ENCODE results near the gene UIMC1.
"Not testable (repeated sequence)": the region's sequence is repeated elsewhere in the genome, so short reads cannot be mapped to it uniquely, and the experiment has no call there.

Gene UIMC1

DNA sequence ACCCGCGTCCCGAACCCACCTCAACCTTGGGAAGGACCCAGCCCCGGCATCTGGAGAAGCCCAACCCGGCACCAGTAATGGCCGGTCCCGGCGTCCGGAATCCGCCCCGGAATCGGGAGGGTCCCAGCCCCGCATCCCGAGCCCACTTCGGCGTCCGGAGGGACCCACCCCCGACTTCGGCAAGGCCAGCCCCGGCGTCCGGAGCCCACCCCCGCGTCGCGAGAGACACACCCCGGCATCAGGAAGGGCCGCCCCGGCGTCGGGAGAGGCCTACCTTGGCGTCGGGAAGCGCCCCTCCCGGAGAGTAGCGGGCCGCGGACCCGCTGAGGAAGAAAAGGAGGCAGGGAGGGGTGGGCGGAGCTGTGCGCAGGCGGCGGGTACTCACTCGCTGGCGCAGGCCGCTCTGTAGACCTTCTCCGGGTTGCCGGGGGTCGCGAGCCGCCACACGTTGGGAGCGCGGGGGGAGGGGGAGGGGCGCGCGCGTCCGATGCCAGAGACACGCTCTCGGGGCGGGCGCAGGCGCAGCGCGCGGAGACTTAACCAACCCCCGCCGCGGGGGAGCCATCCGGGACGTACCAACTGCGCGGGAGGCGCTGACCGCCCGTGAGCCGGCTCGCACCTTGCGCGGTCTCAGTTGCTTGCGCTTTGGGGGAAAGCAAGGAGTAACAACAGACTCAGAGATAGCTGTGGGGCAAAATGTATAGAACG is at the start of gene UIMC1:
UIMC1 (minus strand) TSS at position 515 of the 708 bp plus-strand sequence. CDS start 24,164 bp downstream, outside the sequence.
- peak; percentile 80 for DNase-seq (ENCODE audit: low read depth)

- no peak for DNase-seq (ENCODE audit: low read depth)
Measured at GRCh38 chr5:177049285-177049684, 42.7 kb upstream of the UIMC1 start.

DNA sequence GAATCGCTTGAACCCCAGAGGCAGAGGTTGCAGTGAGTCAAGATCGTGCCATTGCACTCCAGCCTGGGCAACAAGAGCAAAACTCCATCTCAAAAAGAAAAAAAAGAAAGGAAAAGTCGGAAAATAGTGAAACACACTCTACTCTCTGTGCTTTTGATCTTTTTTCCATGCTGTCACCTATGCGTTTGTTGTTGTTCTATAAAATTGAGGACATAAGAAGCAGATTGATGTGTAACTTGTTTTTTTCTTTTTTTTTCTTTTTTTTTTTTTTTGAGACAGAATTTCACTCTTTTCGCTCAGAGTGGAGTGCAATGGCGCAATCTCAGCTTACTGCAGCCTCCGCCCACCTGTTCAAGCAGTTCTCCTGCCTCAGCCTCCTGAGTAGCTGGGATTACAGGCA is 42.0 kb upstream of the UIMC1 start:
- not testable (repeated sequence) for DNase-seq (ENCODE audit: low read depth)

- DNase-seq (ENCODE audit: low read depth), result no peak
Measured at GRCh38 chr5:177045631-177046030, 39.1 kb upstream of the UIMC1 start.

- no peak for DNase-seq (ENCODE audit: low read depth)
Measured at GRCh38 chr5:177044641-177045040, 38.1 kb upstream of the UIMC1 start.

- no peak for DNase-seq (ENCODE audit: low read depth)
Measured at GRCh38 chr5:177043958-177044357, 37.4 kb upstream of the UIMC1 start.

- DNase-seq (ENCODE audit: low read depth), result no peak
Measured at GRCh38 chr5:177043114-177043513, 36.5 kb upstream of the UIMC1 start.

DNA sequence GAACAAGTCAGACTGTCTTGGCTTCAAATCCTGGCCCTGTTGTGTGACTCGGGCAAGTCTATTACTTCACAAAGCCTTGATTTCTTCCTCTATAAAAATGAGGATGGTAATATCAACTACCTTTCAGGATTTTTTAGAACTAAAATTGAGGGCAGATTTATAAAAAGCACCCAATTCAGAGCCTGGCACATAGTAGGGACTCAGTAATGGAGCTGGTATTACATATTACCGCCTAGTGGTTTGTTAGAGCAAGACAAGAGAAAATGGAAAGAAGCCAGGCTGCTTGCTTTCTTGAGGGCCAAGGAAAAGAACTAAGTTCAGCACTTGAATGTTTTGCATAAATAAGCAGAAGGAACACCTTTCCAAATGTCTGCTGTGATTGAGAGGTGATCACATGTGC is 35.4 kb upstream of the UIMC1 start:
- DNase-seq (ENCODE audit: low read depth), result no peak

DNA sequence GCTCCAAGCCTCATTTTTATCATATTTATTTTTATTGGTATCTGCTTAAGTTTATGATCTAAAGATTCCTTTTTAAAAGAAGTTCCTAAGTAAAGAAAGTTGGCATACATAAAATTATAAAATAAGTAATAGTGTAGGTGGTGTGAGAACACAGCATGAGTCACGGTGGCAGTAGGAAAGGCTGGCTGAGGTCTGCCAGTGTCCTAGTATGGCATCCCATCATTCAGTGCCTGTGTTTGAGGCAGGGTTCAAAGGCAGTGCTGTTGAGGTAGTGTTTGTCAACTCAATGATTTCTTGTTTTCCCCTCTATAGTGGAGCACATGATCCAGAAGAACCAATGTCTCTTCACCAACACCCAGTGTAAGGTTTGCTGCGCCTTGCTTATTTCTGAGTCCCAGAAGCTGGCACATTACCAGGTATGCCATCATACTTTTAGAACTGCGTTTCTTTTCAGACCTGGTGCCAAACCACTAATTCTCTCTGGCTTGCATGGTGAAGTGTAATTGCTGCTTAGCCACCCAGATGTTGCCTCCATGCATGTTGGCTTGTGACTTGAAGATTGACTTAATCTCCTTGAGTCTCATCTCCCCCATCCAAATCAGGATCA is 34.3 kb upstream of the UIMC1 start:
- no peak for DNase-seq (ENCODE audit: low read depth)

GRCh38 chr5:177036921-177037320 is 30.3 kb upstream of the UIMC1 start:
- no peak for DNase-seq (ENCODE audit: low read depth)

DNA sequence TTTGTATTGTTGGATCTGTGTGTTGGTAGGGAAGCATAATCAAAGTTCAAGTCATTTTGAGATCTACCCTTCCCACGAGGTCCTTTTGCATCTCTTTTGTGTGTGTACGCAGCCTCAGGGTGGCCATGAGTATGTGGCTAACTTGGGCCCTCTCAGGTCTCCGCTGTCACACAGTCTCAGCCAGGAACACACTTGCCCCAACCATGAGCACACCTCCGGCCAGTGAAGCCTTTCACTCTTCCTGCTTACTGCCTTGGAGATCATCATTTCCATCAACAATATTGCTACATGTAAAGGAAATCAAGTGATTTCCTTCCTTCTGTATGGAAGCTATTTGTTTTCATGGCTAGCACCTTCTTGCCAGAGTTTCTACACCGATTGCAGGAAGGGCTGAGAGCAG is 29.9 kb upstream of the UIMC1 start:
- no peak for DNase-seq (ENCODE audit: low read depth)

DNA sequence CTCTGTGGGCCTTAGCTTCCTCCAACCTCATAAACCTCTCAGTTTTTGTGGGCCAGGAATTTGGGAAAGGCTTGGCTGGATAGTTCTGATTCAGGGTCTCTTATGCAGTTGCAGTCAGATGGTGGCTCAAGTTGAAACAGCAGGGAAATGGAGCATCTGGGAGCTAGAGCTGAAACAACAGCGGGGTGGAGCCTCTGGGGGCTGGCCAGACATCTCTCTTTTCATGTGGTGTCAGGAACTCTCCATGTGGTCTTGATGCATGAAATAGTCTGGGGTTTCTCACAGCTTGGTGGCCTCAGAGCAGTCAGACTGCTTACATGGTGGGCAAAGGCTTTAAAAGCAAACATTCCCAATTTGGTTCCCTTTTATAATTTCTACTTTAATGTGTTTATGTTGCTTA is 29.4 kb upstream of the UIMC1 start:
- DNase-seq (ENCODE audit: low read depth), result no peak

GRCh38 chr5:177029498-177029897 is 22.9 kb upstream of the UIMC1 start:
- no peak for DNase-seq (ENCODE audit: low read depth)

DNA sequence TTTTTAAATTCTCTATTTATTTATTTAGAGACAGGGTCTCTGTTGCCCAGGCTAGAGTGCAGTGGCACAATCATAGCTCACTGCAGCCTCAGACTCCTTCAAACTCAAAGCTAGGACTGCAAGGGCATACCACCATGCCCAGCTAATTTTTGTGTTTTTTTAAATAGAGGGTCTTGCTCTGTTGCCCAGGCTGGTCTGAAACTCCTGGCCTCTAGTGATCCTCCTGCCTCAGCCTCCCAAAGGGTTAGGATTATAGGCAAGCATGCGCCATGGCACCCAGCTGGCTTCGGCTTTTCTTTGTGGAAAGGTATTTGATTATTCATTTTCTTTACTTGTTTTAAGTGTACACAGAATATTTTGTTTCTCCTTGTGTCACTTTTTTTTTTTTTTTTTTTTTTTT is 21.1 kb upstream of the UIMC1 start:
- DNase-seq (ENCODE audit: low read depth), result no peak

DNA sequence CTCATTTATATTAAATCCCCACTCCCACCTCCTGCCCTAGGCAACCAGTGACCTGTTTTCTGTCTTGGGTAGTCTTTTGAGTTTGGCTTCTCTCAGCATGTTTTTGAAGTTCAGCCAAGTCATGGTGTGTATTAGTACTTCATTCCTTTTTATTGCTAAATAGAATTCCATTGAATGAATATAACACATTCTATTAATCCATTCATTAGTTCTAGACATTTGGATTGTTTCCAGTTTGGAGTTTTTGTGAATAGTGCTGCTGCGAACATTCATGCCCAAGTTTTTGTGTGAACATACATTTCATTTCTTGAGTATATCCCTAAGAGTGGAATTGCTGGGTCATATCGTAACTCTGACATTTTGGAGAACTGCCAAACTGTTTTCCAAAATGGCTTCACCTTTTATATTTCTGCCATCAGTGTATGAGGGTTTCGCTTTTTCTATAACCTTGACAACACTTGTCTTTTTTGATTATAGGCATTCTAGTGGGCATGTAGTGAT is 18.6 kb upstream of the UIMC1 start:
- no peak for DNase-seq (ENCODE audit: low read depth)

GRCh38 chr5:177024559-177024958 is 18.0 kb upstream of the UIMC1 start:
- DNase-seq (ENCODE audit: low read depth), result no peak

- DNase-seq (ENCODE audit: low read depth), result no peak
Measured at GRCh38 chr5:177023303-177023664, 16.7 kb upstream of the UIMC1 start.

GRCh38 chr5:177022386-177023302 is 16.1 kb upstream of the UIMC1 start, which contains the start of gene ZNF346:
Gene ZNF346, plus strand, starts transcription at chr5:177022696. Its CDS starts 43 bp downstream, at chr5:177022739.
- DNase-seq (ENCODE audit: low read depth), result peak; percentile 77

- no peak for DNase-seq (ENCODE audit: low read depth)
Measured at GRCh38 chr5:177020033-177020432, 13.5 kb upstream of the UIMC1 start.

DNA sequence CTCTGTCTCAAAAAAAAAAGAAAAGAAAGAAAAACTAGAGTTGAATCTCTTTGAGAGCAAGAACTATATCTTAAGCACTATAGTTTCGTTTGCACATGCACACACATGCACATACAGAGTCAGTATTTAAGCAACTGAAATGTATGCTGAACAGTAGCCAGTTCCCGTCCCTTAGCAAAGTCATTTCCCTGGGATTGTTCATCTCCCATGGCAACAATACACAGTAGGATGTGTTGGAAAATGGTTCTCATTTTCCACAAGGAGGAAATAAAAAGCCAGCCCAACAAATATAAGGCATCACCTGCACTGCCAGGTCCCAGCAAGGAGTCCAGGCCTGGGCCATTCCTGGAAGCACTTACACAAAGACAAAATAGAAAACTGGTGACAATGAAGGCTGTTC is 11.8 kb upstream of the UIMC1 start:
- DNase-seq (ENCODE audit: low read depth), result no peak

GRCh38 chr5:177015156-177015555 is 8.6 kb upstream of the UIMC1 start:
- DNase-seq (ENCODE audit: low read depth), result no peak

DNA sequence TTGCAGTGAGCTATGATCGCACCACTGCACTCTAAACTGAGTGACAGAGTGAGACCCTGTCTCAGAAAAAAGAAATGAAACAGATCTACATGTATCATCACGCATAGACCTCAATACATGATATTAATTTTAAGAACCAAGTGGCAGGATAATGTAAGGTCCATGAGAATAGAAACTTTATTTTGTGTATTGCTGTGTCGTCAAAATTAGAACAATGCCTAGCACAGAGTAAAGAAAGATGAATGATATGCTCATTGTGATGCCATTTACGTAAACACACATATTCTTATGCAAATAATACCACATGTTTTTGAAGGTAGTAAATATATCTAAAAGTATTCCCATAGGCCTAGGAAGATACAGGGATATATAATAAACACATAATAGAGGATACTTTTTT is 3.6 kb upstream of the UIMC1 start:
- no peak for DNase-seq (ENCODE audit: low read depth)

GRCh38 chr5:177008716-177009115 is 2.1 kb upstream of the UIMC1 start:
- DNase-seq (ENCODE audit: low read depth), result no peak
